Brain microvascular endothelial cell (primary cell): ENCODE measurements around the gene KRT85.

Experiments used
- DNase-seq: peaks from one replicate; pipeline ENCODE4 v3.0.0-alpha.2; 2020
- H3K27ac ChIP-seq: fragments of 250-450 bp; sonication (Bioruptor Pico); 2 replicates; pipeline ENCODE4 v1.5.1; 2020; ENCODE audit warnings: mild to moderate bottlenecking, moderate library complexity
- H3K27me3 ChIP-seq: fragments of 250-450 bp; sonication (Bioruptor Pico); replicated peaks from 2 replicates; pipeline ENCODE4 v1.5.1; 2020; ENCODE audit warnings: mild to moderate bottlenecking
- H3K36me3 ChIP-seq: fragments of 250-450 bp; sonication (Bioruptor Pico); replicated peaks from 2 replicates; pipeline ENCODE4 v1.5.1; 2020; ENCODE audit warnings: mild to moderate bottlenecking
- H3K4me3 ChIP-seq: 2 replicates; pipeline ENCODE4 v1.5.1; 2011; ENCODE audit warnings: low read depth, mild to moderate bottlenecking, control low read depth, low read length, moderate library complexity
- CTCF ChIP-seq: IDR thresholded peaks from 2 replicates; pipeline ENCODE4 v1.5.1; 2011; ENCODE audit warnings: low read depth, mild to moderate bottlenecking, moderate library complexity, low read length, control low read depth, inconsistent platforms; ENCODE audit errors: missing control alignments
- in situ Hi-C: cut with HindIII; loops from 2 replicates; pipeline ENCODE4 v1.10.0; 2017; ENCODE audit warnings: low sequenced_read_pairs, low pct_ligation_motif_present

The KRT85 gene

DNA sequence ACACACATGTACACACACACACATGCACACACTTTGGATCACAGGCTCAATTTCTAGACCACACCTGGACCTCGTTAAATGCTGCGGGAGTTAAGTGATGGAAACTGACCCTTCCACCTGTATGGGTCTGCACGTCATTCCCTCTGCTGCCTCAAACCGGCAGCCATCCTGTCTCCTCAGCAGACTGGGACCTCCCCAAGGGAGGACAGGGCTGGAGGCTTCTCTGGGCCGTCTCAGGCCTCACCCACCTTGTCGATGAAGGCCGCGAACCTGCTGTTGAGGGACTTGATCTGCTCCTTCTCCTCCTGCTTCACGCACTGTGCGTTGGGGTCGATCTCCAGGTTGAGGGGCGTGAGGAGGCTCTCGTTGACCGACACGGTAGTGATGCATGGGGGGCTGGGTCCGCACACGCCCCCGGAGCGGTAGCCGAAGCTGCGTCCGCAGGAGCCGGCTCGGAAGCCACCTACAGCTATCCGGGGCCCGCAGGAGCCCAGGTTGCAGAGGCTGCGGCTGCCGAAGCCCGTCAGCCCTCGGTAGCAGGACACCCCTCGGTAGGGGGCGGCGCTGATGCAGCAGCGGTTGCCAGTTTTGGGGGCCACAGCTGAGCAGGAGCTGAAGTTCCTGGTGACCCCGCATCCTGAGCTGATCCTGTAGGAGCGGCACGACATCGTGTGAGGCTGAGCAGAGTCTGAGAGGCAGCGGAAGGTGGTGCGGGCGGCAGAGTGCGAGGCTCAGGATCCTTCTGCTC lies at the start of gene KRT85:
TSS of gene KRT85 (minus strand) at position 744 of the 748 bp plus-strand sequence. CDS start at position 668, 76 bp downstream.
- no peak for DNase-seq
- H3K27ac ChIP-seq: no peak within 1 kb of the TSS
- no peaks in the 10 kb centered on the region for H3K36me3 ChIP-seq
- in situ Hi-C loops: no loop called here
- no peak for TF ChIP-seq CTCF
- peaks cover 2% of the 10 kb centered on the region for H3K27me3 ChIP-seq
- H3K4me3 ChIP-seq: no peak within 1 kb of the TSS

DNA sequence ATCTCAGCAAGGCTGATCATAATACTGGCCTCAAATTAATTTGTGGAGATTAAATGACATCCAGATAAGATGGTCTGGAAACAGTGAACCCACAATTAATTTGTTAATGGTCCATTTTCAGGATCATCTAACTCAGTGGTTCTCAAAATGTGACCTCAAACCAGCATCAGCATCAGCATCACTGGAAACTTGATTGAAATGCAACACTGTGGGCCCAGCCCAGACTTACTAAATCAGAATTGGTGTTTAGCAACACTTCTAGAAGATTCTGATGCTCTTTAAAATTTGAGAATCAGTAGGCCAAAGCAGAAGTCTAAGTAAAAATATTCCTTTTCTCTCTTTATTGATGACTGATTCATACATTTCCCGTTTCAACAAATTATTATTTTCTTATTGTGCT lies 49.5 kb upstream of the KRT85 start:
- no peak for DNase-seq
- in situ Hi-C loops: no loop called here
- TF ChIP-seq CTCF: no peak
- no peaks in the 10 kb centered on the region for H3K36me3 ChIP-seq
- H3K27me3 ChIP-seq: no peaks in the 10 kb centered on the region
- no peak overlapping the region for H3K4me3 ChIP-seq
- H3K27ac ChIP-seq: no peak overlapping the region

DNA sequence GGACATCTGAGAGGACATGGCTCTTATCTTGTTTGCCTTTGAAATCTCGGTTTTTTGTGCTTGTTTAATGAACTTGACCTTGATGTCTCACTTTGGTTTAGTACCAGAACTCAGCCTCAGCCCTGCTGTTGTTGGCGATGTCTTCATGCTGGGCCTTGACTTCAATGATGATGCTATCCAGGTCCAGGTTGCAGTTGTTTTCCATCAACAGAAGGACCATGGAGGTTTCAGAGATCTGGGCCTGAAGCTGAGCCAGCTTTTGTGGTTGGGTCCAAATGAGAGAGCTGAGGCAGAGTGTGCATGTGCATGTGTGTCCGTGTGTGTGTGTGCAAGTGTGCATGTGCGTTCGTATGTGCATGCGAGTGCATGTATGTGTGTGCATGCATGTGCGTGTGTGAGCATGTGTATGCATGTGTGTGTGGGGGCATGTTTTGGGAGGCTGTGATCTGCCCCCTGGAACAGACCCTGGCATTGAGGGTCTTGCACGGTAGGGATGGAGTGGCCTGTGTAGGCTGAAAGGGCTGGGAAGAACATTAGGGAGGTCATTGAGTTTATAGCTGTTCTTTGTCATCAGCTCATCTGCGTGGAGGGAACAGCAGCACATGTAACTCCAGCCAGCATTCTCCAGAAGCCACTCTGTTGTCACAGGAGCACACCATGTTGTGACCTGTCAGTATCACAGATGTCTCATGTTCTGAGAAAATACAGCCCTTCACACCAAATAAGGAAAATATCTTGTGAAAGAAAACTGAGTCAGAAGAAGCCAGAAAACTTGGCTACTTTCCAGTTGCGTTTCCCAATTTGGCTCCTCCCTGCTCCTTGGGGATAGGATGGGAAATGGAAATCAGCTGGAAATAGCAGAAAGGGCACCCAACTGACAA lies 48.8 kb upstream of the KRT85 start:
- Histone ChIP-seq H3K4me3 (no peak overlapping the region), H3K27ac (no peak overlapping the region), H3K27me3 (no peaks in the 10 kb centered on the region), H3K36me3 (no peaks in the 10 kb centered on the region)
- peak; percentile 74 for DNase-seq
- in situ Hi-C loops: no loop called here
- no peak for TF ChIP-seq CTCF

DNA sequence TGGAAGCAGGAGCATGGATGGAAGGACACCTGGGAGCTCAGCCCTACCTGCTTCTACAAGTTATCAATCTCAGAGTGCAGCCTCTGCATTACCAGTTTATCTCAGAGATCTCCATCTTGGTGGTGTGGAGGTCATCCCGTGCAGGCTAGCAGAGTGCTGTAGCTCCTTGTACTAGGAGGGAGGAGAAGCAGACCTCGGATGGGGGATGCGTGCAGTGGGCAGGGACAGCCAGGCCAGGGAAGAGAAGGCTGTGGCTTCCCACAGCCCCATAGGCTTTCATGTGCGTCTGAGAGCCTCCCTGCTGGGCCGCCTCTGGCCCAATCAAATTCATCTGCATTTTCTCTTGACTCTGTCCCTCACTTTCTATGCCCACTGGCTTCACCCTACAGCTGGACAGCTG lies 47.7 kb upstream of the KRT85 start:
- in situ Hi-C loops: no loop called here
- Histone ChIP-seq H3K36me3 (no peaks in the 10 kb centered on the region), H3K27ac (no peak overlapping the region), H3K4me3 (no peak overlapping the region), H3K27me3 (no peaks in the 10 kb centered on the region)
- no peak for DNase-seq
- TF ChIP-seq CTCF: no peak

DNA sequence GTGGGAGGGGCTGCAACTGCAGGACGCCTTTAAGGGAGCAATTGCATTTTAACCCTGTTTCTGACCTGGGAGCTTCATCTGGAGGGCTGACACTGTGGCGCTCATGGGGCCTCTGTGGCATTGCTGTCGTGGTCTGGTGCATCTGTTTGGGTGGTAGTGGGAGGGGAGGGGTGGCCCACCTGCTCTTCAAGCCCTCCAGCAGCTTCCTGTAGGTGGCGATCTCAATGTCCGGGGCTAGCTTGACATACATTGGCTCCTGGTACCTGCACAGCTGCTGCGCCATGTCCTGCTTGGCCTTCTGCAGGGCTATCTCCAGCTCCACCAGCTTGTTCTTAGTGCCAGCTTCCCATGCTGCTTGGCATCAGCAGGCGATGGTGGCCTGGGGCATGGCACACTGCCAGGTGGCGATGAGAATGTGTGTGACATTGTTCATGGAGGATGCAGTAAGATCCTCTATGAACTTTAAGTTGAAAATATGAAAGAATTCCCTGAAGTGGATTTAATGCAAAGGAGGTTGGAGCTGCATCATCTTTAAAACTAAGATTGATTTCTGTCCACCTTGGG lies 46.6 kb upstream of the KRT85 start:
- DNase-seq: no peak
- no peaks in the 10 kb centered on the region for H3K36me3 ChIP-seq
- TF ChIP-seq CTCF: peak; percentile 25
- no peak overlapping the region for H3K4me3 ChIP-seq
- no peak overlapping the region for H3K27ac ChIP-seq
- in situ Hi-C loops: no loop called here
- H3K27me3 ChIP-seq: no peaks in the 10 kb centered on the region
